SK-N-SH (cell line): ENCODE measurements around the gene SHISA3. TPM values are rescaled to one million over a fixed set of nuclear protein-coding genes. Genes with fewer than 3 reads are reported as not detected.

Experiments
- CTCF ChIA-PET: fragments of 300-600, 350-600 bp; formaldehyde crosslinking; extraction: SDS; loops from one replicate; lab custom pipeline; 2021; lab: Yijun Ruan, JAX
- POLR2A ChIA-PET: fragments of 350-600 bp; sonication (Branson Sonifier 250); formaldehyde crosslinking; extraction: SDS; loops from one replicate; lab custom pipeline; 2020; ENCODE audit warnings: antibody characterized with exemption, inconsistent platforms; lab: Yijun Ruan, JAX
- DNase-seq: peaks from one replicate; pipeline ENCODE4 v3.0.0; 2012
- H2AFZ ChIP-seq: fragments of 200-600 bp; sonication (generic); 2 replicates; pipeline ENCODE4 v1.8.1; 2016; ENCODE audit warnings: antibody characterized with exemption, mild to moderate bottlenecking, low read depth
- H3F3A ChIP-seq: fragments of 200-600 bp; sonication (generic); replicated peaks from 2 replicates; pipeline ENCODE3; 2016; ENCODE audit warnings: antibody characterized with exemption, mild to moderate bottlenecking; ENCODE audit not compliant: insufficient read depth
- H3K27ac ChIP-seq, 2 experiments: fragments of 200-500 bp in 1 of 2; fragments of 200-600 bp in 1 of 2; sonication (Bioruptor generic) in 1 of 2; sonication (generic), shearing (Covaris generic) in 1 of 2; 2 replicates each; pipeline versions ENCODE4 v1.5.1 to v1.6.1; 2014 to 2016; ENCODE audit warnings: low read depth in 2 of 2, inconsistent platforms in 1 of 2, low read length in 1 of 2, mild to moderate bottlenecking in 1 of 2, mixed read lengths in 1 of 2
- H3K27me3 ChIP-seq: fragments of 200-600 bp; sonication (generic), shearing (Covaris generic); 2 replicates; pipeline ENCODE4 v1.6.1; 2016; ENCODE audit warnings: mixed run types; ENCODE audit not compliant: insufficient read depth
- H3K36me3 ChIP-seq, 2 experiments: fragments of 200-500 bp in 1 of 2; fragments of 200-600 bp in 1 of 2; sonication (Bioruptor generic) in 1 of 2; sonication (generic) in 1 of 2; replicated peaks in 1 of 2; 2 replicates each; pipeline versions ENCODE3 to v1.5.1; 2014 to 2016; ENCODE audit warnings: low read length in 1 of 2, mild to moderate bottlenecking in 1 of 2; ENCODE audit not compliant: insufficient read depth in 2 of 2, control insufficient read depth in 1 of 2
- H3K4me1 ChIP-seq, 2 experiments: fragments of 200-500 bp in 1 of 2; fragments of 200-600 bp in 1 of 2; sonication (Bioruptor generic) in 1 of 2; sonication (generic), shearing (Covaris generic) in 1 of 2; 2 replicates each; pipeline versions ENCODE4 v1.5.1 to v1.6.1; 2014 to 2016; ENCODE audit warnings: low read depth in 1 of 2, low read length in 1 of 2, mixed run types in 1 of 2; ENCODE audit not compliant: insufficient read depth in 2 of 2, control insufficient read depth in 1 of 2
- H3K4me2 ChIP-seq: fragments of 200-600 bp; sonication (generic), shearing (Covaris generic); 2 replicates; pipeline ENCODE4 v1.6.1; 2017; ENCODE audit warnings: mixed run types
- H3K4me3 ChIP-seq, 2 experiments: fragments of 200-500 bp in 1 of 2; fragments of 200-600 bp in 1 of 2; sonication (Bioruptor generic) in 1 of 2; sonication (generic), shearing (Covaris generic) in 1 of 2; 2 replicates each; pipeline versions ENCODE4 v1.5.1 to v1.8.1; 2014 to 2016; ENCODE audit warnings: low read depth in 2 of 2, inconsistent platforms in 1 of 2, low read length in 1 of 2, mild to moderate bottlenecking in 1 of 2, mixed read lengths in 1 of 2, moderate library complexity in 1 of 2
- H3K79me2 ChIP-seq: fragments of 200-600 bp; sonication (generic); 2 replicates; pipeline ENCODE4 v1.8.1; 2017; ENCODE audit warnings: mild to moderate bottlenecking; ENCODE audit not compliant: insufficient read depth
- H3K9ac ChIP-seq: fragments of 200-600 bp; sonication (generic); 2 replicates; pipeline ENCODE4 v1.6.1; 2017; ENCODE audit warnings: mixed run types
- H3K9me2 ChIP-seq: fragments of 200-600 bp; sonication (generic); 2 replicates; pipeline ENCODE4 v1.6.1; 2017; ENCODE audit warnings: mixed run types
- H3K9me3 ChIP-seq: fragments of 200-600 bp; sonication (generic); 2 replicates; pipeline ENCODE4 v1.6.1; 2017; ENCODE audit warnings: mixed run types, mild to moderate bottlenecking, moderate library complexity
- H4K20me1 ChIP-seq: fragments of 200-600 bp; sonication (generic); 2 replicates; pipeline ENCODE4 v1.6.1; 2017; ENCODE audit warnings: mild to moderate bottlenecking, mixed run types; ENCODE audit not compliant: insufficient read depth
- CHD2 ChIP-seq: fragments of 150-350 bp; IDR thresholded peaks from 2 replicates; pipeline ENCODE4 v1.6.1; 2018; ENCODE audit warnings: low read length; ENCODE audit not compliant: partially characterized antibody
- EP300 ChIP-seq, 2 experiments: IDR thresholded peaks; 2 replicates each; pipeline versions ENCODE4 v1.4.0 to v1.6.1; 2012; ENCODE audit warnings: borderline replicate concordance in 1 of 2, low read depth in 1 of 2, low read length in 1 of 2
- FOSL2 ChIP-seq: IDR thresholded peaks from 2 replicates; pipeline ENCODE4 v1.4.0; 2012; ENCODE audit warnings: low read depth, mild to moderate bottlenecking, moderate library complexity, borderline replicate concordance
- FOXJ3 ChIP-seq: sonication (generic); formaldehyde crosslinking; IDR thresholded peaks from 2 replicates; pipeline ENCODE4 v1.5.1; 2020; ENCODE audit warnings: mild to moderate bottlenecking, missing genetic modification reagents
- FOXM1 ChIP-seq: IDR thresholded peaks from 2 replicates; pipeline ENCODE4 v1.4.0; 2012; ENCODE audit warnings: low read depth, mild to moderate bottlenecking
- JUND ChIP-seq: IDR thresholded peaks from 2 replicates; pipeline ENCODE4 v1.4.0; 2012
- MXI1 ChIP-seq: IDR thresholded peaks from 2 replicates; pipeline ENCODE4 v1.6.1; 2012; ENCODE audit warnings: mild to moderate bottlenecking, low read depth, low read length, improper control_type of control experiment
- NFIC ChIP-seq: IDR thresholded peaks from 2 replicates; pipeline ENCODE4 v1.4.0; 2012; ENCODE audit warnings: borderline replicate concordance
- NRF1 ChIP-seq: IDR thresholded peaks from 2 replicates; pipeline ENCODE4 v1.6.1; 2012; ENCODE audit warnings: low read depth, mild to moderate bottlenecking, low read length
- RCOR1 ChIP-seq: fragments of 150-350 bp; IDR thresholded peaks from 2 replicates; pipeline ENCODE4 v1.6.1; 2017; ENCODE audit warnings: antibody characterized with exemption, low read length
- RXRA ChIP-seq: IDR thresholded peaks from 2 replicates; pipeline ENCODE4 v1.4.0; 2012; ENCODE audit warnings: low read depth, mild to moderate bottlenecking, borderline replicate concordance
- SIN3A ChIP-seq: IDR thresholded peaks from 2 replicates; pipeline ENCODE4 v1.6.1; 2012; ENCODE audit warnings: low read depth, mild to moderate bottlenecking, low read length, moderate library complexity, borderline replicate concordance
- TEAD4 ChIP-seq: IDR thresholded peaks from 2 replicates; pipeline ENCODE4 v1.4.0; 2012; ENCODE audit warnings: mild to moderate bottlenecking, borderline replicate concordance; ENCODE audit not compliant: insufficient read depth
- WGBS: methylation state at CpG from one replicate; pipeline ENCODE4 v1.1.6; 2017; ENCODE audit warnings: low lambda C conversion rate; 5-methylcytosine and 5-hydroxymethylcytosine counted together
- polyA plus RNA-seq, 3 experiments: library from polyadenylated mRNA; depleted of rRNA; stranded (reverse); fragments of >200 nt; gene quantifications; 2 replicates each; pipeline ENCODE4 v1.2.3, GENCODE V29; 2012
- TF ChIP-seq, protein P1 (sequence below): IDR thresholded peaks from 2 replicates; pipeline ENCODE4 v1.6.1; 2012; ENCODE audit warnings: mild to moderate bottlenecking, low read depth, low read length, moderate library complexity
- TF ChIP-seq, protein P2 (sequence below): fragments of 150-350 bp; IDR thresholded peaks from 2 replicates; pipeline ENCODE4 v1.6.1; 2016; ENCODE audit warnings: mild to moderate bottlenecking, low read depth, low read length
- TF ChIP-seq, protein P3 (sequence below): IDR thresholded peaks from 2 replicates; pipeline ENCODE4 v1.4.0; 2012; ENCODE audit warnings: low read depth, borderline replicate concordance
- TF ChIP-seq, protein P4 (sequence below): fragments of 150-350 bp; IDR thresholded peaks from 2 replicates; pipeline ENCODE4 v1.6.1; 2017; ENCODE audit warnings: antibody characterized with exemption, low read length, low read depth, borderline replicate concordance

The SHISA3 gene
- polyA plus RNA-seq, 1 of the 3 experiments (the other 2 are of a cell fraction): 1.1 TPM

DNA sequence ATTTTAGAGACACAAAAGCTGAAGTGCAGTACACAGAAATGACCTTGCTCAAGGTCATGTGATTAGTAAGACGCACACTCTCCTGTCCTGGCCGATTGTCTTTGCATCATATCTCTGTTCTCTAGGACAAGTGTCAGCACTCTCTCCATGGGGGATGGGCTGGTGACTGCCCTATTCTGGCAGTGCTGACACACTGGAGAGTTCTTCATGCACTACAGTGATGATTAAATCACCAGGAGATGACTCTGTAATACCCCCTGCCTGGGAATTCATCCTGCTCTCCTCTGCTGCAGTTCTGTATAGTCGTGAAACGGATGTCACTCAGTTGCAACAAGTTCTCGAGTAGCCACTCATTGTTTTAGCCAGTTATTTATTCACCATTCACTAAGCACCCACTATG, 5.3 kb upstream of the SHISA3 start:
- H3F3A ChIP-seq: no peaks in the 10 kb centered on the region
- H3K36me3 ChIP-seq: no peaks in the 10 kb centered on the region
- WGBS: 41% methylated on average over 5 of the region's 5 CpGs
- H3K9me3 ChIP-seq: no peaks in the 10 kb centered on the region
- H3K27me3 ChIP-seq: peaks cover 8% of the 10 kb centered on the region
- no peaks in the 10 kb centered on the region for H4K20me1 ChIP-seq
- CTCF ChIA-PET: interaction anchor here (1.5 to 1.7 kb wide), 2 partner anchors 20 to 128 kb away, joined by 3 to 5 read pairs; no protein-coding TSS in a partner anchor
- no peak overlapping the region for H3K27ac ChIP-seq
- DNase-seq: no peak
- no peaks in the 10 kb centered on the region for H3K79me2 ChIP-seq
- no peaks in the 10 kb centered on the region for H3K9me2 ChIP-seq
- H3K4me2 ChIP-seq: no peak overlapping the region
- H3K4me1 ChIP-seq: peaks cover 0 to 5% of the 10 kb centered on the region in 2 experiments; a peak in 1 of 4 replicates
- no peak overlapping the region for H3K4me3 ChIP-seq
- H2AFZ ChIP-seq: no peak overlapping the region
- no peak overlapping the region for H3K9ac ChIP-seq
- TF ChIP-seq, protein P1, sequence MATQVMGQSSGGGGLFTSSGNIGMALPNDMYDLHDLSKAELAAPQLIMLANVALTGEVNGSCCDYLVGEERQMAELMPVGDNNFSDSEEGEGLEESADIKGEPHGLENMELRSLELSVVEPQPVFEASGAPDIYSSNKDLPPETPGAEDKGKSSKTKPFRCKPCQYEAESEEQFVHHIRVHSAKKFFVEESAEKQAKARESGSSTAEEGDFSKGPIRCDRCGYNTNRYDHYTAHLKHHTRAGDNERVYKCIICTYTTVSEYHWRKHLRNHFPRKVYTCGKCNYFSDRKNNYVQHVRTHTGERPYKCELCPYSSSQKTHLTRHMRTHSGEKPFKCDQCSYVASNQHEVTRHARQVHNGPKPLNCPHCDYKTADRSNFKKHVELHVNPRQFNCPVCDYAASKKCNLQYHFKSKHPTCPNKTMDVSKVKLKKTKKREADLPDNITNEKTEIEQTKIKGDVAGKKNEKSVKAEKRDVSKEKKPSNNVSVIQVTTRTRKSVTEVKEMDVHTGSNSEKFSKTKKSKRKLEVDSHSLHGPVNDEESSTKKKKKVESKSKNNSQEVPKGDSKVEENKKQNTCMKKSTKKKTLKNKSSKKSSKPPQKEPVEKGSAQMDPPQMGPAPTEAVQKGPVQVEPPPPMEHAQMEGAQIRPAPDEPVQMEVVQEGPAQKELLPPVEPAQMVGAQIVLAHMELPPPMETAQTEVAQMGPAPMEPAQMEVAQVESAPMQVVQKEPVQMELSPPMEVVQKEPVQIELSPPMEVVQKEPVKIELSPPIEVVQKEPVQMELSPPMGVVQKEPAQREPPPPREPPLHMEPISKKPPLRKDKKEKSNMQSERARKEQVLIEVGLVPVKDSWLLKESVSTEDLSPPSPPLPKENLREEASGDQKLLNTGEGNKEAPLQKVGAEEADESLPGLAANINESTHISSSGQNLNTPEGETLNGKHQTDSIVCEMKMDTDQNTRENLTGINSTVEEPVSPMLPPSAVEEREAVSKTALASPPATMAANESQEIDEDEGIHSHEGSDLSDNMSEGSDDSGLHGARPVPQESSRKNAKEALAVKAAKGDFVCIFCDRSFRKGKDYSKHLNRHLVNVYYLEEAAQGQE: no peak
- TF ChIP-seq CHD2 (peak; percentile 36), NFIC (no peak), TEAD4 (no peak)
- POLR2A ChIA-PET: no interaction called here

DNA sequence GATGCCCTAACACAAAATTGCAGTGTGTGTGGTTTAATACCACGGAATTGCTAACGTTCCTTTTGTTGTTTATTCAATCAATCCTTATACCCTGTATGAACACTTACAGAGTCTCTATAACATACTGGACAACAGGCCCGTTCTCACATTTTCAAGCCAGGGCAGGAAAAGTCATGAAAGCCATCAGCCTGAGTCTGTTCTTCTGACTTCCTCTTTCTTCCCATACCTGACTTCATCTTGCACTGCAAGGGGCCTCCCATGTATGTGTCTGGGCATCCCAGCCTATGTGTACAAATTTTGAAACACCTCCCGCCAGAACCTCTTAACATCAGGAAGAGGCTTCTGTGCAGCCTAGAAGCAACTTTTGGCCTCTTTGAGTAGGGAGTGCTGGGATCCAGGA, 4.9 kb upstream of the SHISA3 start:
- no peaks in the 10 kb centered on the region for H3F3A ChIP-seq
- H3K4me1 ChIP-seq: peaks cover 0 to 5% of the 10 kb centered on the region in 2 experiments; a peak in 1 of 4 replicates
- H2AFZ ChIP-seq: no peak overlapping the region
- no peaks in the 10 kb centered on the region for H4K20me1 ChIP-seq
- H3K9me2 ChIP-seq: no peaks in the 10 kb centered on the region
- no peak overlapping the region for H3K4me3 ChIP-seq
- TF ChIP-seq FOXJ3 (no peak), RCOR1 (no peak), FOXM1 (no peak), EP300 (IDR thresholded peaks at IDR 0.05; ENCODE audit: borderline replicate concordance in 1 of 2, low read depth in 1 of 2, low read length in 1 of 2) (no peak), JUND (no peak), NRF1 (no peak), SIN3A (no peak), RXRA (no peak), MXI1 (no peak), FOSL2 (no peak)
- TF ChIP-seq, protein P2, sequence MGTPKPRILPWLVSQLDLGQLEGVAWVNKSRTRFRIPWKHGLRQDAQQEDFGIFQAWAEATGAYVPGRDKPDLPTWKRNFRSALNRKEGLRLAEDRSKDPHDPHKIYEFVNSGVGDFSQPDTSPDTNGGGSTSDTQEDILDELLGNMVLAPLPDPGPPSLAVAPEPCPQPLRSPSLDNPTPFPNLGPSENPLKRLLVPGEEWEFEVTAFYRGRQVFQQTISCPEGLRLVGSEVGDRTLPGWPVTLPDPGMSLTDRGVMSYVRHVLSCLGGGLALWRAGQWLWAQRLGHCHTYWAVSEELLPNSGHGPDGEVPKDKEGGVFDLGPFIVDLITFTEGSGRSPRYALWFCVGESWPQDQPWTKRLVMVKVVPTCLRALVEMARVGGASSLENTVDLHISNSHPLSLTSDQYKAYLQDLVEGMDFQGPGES: no peak
- TF ChIP-seq, protein P3, sequence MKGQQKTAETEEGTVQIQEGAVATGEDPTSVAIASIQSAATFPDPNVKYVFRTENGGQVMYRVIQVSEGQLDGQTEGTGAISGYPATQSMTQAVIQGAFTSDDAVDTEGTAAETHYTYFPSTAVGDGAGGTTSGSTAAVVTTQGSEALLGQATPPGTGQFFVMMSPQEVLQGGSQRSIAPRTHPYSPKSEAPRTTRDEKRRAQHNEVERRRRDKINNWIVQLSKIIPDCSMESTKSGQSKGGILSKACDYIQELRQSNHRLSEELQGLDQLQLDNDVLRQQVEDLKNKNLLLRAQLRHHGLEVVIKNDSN: no peak
- TF ChIP-seq, protein P4, sequence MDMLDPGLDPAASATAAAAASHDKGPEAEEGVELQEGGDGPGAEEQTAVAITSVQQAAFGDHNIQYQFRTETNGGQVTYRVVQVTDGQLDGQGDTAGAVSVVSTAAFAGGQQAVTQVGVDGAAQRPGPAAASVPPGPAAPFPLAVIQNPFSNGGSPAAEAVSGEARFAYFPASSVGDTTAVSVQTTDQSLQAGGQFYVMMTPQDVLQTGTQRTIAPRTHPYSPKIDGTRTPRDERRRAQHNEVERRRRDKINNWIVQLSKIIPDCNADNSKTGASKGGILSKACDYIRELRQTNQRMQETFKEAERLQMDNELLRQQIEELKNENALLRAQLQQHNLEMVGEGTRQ: no peak
- TF ChIP-seq, all 33 proteins: peak for 0
- WGBS: 77% methylated on average over 4 of the region's 4 CpGs
- Histone ChIP-seq H3K27me3 (peaks cover 13% of the 10 kb centered on the region), H3K36me3 (no peaks in the 10 kb centered on the region), H3K27ac (no peak overlapping the region), H3K4me2 (no peak overlapping the region), H3K79me2 (no peaks in the 10 kb centered on the region), H3K9ac (no peak overlapping the region), H3K9me3 (no peaks in the 10 kb centered on the region)
- CTCF ChIA-PET: no interaction called here
- POLR2A ChIA-PET: no interaction called here
- no peak for DNase-seq
